OCI-LY1 (cell line): Measurements from ENCODE around the gene TNFSF9.

Experiments
- H2AFZ ChIP-seq: fragments of 200-600 bp; sonication (generic), shearing (Covaris generic); 2 replicates; pipeline ENCODE4 v1.6.0; 2014; ENCODE audit warnings: antibody characterized with exemption, mild to moderate bottlenecking, low read length
- H3F3A ChIP-seq: fragments of 200-600 bp; sonication (generic), shearing (Covaris generic); 2 replicates; pipeline ENCODE4 v1.6.0; 2014; ENCODE audit warnings: mild to moderate bottlenecking, antibody characterized with exemption, low read length, moderate library complexity; ENCODE audit not compliant: insufficient read depth
- H3K27ac ChIP-seq: fragments of 200-600 bp; sonication (generic); 2 replicates; pipeline ENCODE4 v1.5.1; 2014; ENCODE audit warnings: low read length, mixed run types, mild to moderate bottlenecking, low read depth; ENCODE audit not compliant: poor library complexity, severe bottlenecking
- H3K27me3 ChIP-seq: fragments of 200-600 bp; sonication (generic); 2 replicates; pipeline ENCODE4 v1.6.0; 2014; ENCODE audit warnings: antibody characterized with exemption, mild to moderate bottlenecking, low read length, moderate library complexity; ENCODE audit not compliant: insufficient read depth
- H3K36me3 ChIP-seq: fragments of 200-600 bp; sonication (generic); 2 replicates; pipeline ENCODE4 v1.6.1; 2014; ENCODE audit warnings: mild to moderate bottlenecking, antibody characterized with exemption, low read length, moderate library complexity, mixed read lengths; ENCODE audit not compliant: insufficient read depth
- H3K4me1 ChIP-seq: fragments of 200-600 bp; sonication (generic); 2 replicates; pipeline ENCODE4 v1.5.1; 2014; ENCODE audit warnings: mild to moderate bottlenecking, low read length, moderate library complexity; ENCODE audit not compliant: insufficient read depth, severe bottlenecking
- H3K4me2 ChIP-seq: fragments of 200-600 bp; sonication (generic), shearing (Covaris generic); 2 replicates; pipeline ENCODE4 v1.6.1; 2014; ENCODE audit warnings: low read length
- H3K4me3 ChIP-seq: fragments of 200-600 bp; sonication (generic); 2 replicates; pipeline ENCODE4 v1.5.1; 2014; ENCODE audit warnings: low read length, low read depth, mild to moderate bottlenecking, mixed read lengths; ENCODE audit not compliant: poor library complexity, severe bottlenecking
- H3K79me2 ChIP-seq: fragments of 200-600 bp; shearing (Covaris generic); 2 replicates; pipeline ENCODE4 v1.6.1; 2016; ENCODE audit warnings: mixed run types, low read length, mixed read lengths; ENCODE audit not compliant: insufficient read depth
- H3K9ac ChIP-seq: fragments of 200-600 bp; sonication (generic), shearing (Covaris generic); 2 replicates; pipeline ENCODE4 v1.6.1; 2014; ENCODE audit warnings: mild to moderate bottlenecking, low read length, mixed read lengths
- H3K9me2 ChIP-seq: fragments of 200-600 bp; sonication (generic), shearing (Covaris generic); 2 replicates; pipeline ENCODE4 v1.6.1; 2014; ENCODE audit warnings: low read depth, mild to moderate bottlenecking, low read length, mixed read lengths
- H3K9me3 ChIP-seq: fragments of 200-600 bp; shearing (Covaris generic); 2 replicates; pipeline ENCODE4 v1.6.1; 2014; ENCODE audit warnings: low read length, mixed read lengths
- H4K20me1 ChIP-seq: fragments of 200-600 bp; sonication (generic), shearing (Covaris generic); 2 replicates; pipeline ENCODE4 v1.6.0; 2016; ENCODE audit warnings: mild to moderate bottlenecking, low read length; ENCODE audit not compliant: insufficient read depth
- EZH2 ChIP-seq: fragments of 200-600 bp; sonication (generic), shearing (Covaris generic); IDR thresholded peaks from 2 replicates; pipeline ENCODE4 v1.8.0; 2017; ENCODE audit warnings: borderline replicate concordance, mixed run types, mild to moderate bottlenecking, antibody characterized with exemption, low read length, moderate library complexity, mixed read lengths
- TF ChIP-seq, protein P1 (sequence below): fragments of 200-600 bp; sonication (generic), shearing (Covaris generic); IDR thresholded peaks from 2 replicates; pipeline ENCODE4 v1.5.1; 2017; ENCODE audit warnings: mild to moderate bottlenecking, antibody characterized with exemption, low read length, moderate library complexity, mixed read lengths

The TNFSF9 gene

DNA sequence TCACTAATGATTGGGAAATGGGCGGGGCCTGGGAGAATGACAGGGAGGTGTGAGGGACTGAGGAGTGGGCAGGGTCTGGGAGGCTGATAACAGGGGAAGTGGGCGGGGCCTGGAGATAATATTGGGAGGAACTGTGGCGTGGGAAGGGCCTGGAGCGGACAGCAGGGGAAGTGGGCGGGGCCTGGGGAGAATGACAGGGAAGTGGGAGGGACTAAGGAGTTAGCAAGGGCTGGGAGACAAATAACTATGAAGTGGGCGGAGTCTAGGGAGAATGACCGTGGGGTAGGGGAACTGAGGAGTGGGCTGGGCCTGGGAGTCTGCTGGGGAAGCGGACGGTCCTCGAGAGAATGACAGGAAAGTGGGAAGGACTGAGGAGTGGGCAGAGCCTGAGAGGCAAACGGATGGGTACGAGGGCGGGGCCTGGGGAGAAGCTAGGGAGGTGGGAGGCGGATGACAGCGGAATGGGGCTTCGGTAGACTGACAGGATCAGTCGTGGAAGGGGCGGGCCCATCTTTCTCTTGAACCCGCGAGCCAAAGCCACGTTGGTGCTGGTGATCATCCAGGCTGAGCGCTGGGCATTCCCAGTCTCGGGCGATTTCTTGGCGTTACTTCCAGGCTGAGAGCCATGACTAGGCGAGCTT is 14.7 kb upstream of the TNFSF9 start:
- H3K4me2 ChIP-seq, result peak overlapping the region; percentile 72
- no peaks in the 10 kb centered on the region for H3K79me2 ChIP-seq
- peaks cover 43% of the 10 kb centered on the region for H3K4me1 ChIP-seq
- peak overlapping the region; percentile 85 for H3K9ac ChIP-seq
- TF ChIP-seq EZH2, result no peak
- no peaks in the 10 kb centered on the region for H4K20me1 ChIP-seq
- no peaks in the 10 kb centered on the region for H3K9me2 ChIP-seq
- no peak overlapping the region for H2AFZ ChIP-seq
- no peaks in the 10 kb centered on the region for H3K27me3 ChIP-seq
- H3K9me3 ChIP-seq, result no peaks in the 10 kb centered on the region
- H3K36me3 ChIP-seq, result no peaks in the 10 kb centered on the region
- H3F3A ChIP-seq, result peaks cover 13% of the 10 kb centered on the region
- H3K4me3 ChIP-seq, result peak overlapping the region; percentile 71
- peak overlapping the region; percentile 96 for H3K27ac ChIP-seq

DNA sequence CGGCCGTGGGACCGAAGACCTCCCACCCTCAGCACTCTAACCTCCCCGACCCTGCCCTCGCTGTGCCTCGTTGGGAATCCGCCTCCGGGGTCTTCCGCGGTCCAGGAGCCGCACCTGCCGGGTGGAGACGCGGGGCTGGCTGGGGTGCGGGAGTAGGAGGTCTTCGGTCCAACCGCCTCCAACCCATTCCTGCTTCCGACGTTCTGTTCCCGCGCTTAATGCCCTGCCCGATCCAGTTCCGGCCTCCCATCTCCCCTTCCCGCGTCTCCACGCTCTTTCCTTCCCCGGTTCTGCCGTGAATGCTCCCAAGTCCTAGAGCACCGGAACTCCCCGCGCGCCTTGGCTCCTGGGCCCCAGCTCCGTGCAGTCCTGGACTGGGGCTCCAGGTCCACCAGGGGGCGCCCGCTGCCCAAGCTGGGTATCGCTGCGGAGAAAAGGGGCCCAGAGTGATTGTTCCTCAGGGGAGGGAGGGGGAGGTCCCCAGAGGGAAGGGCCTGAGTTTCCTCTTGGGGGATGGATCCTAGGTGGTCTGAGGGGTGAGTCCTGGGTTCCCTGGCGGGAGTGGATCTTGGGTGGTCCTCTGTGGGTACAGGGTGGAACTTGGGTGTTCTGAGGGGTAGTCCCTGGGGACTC is 14.1 kb upstream of the TNFSF9 start:
- no peaks in the 10 kb centered on the region for H3K9me3 ChIP-seq
- H3K79me2 ChIP-seq, result no peaks in the 10 kb centered on the region
- peaks cover 13% of the 10 kb centered on the region for H3F3A ChIP-seq
- no peaks in the 10 kb centered on the region for H3K36me3 ChIP-seq
- H3K4me3 ChIP-seq, result peak overlapping the region; percentile 71
- H2AFZ ChIP-seq, result no peak overlapping the region
- no peak for TF ChIP-seq EZH2
- TF ChIP-seq, protein P1, sequence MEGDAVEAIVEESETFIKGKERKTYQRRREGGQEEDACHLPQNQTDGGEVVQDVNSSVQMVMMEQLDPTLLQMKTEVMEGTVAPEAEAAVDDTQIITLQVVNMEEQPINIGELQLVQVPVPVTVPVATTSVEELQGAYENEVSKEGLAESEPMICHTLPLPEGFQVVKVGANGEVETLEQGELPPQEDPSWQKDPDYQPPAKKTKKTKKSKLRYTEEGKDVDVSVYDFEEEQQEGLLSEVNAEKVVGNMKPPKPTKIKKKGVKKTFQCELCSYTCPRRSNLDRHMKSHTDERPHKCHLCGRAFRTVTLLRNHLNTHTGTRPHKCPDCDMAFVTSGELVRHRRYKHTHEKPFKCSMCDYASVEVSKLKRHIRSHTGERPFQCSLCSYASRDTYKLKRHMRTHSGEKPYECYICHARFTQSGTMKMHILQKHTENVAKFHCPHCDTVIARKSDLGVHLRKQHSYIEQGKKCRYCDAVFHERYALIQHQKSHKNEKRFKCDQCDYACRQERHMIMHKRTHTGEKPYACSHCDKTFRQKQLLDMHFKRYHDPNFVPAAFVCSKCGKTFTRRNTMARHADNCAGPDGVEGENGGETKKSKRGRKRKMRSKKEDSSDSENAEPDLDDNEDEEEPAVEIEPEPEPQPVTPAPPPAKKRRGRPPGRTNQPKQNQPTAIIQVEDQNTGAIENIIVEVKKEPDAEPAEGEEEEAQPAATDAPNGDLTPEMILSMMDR, result peak; percentile 99
- no peaks in the 10 kb centered on the region for H4K20me1 ChIP-seq
- no peaks in the 10 kb centered on the region for H3K9me2 ChIP-seq
- H3K4me2 ChIP-seq, result peak overlapping the region; percentile 72
- peak overlapping the region; percentile 96 for H3K27ac ChIP-seq
- H3K4me1 ChIP-seq, result peaks cover 46% of the 10 kb centered on the region
- peak overlapping the region; percentile 85 for H3K9ac ChIP-seq
- H3K27me3 ChIP-seq, result no peaks in the 10 kb centered on the region

DNA sequence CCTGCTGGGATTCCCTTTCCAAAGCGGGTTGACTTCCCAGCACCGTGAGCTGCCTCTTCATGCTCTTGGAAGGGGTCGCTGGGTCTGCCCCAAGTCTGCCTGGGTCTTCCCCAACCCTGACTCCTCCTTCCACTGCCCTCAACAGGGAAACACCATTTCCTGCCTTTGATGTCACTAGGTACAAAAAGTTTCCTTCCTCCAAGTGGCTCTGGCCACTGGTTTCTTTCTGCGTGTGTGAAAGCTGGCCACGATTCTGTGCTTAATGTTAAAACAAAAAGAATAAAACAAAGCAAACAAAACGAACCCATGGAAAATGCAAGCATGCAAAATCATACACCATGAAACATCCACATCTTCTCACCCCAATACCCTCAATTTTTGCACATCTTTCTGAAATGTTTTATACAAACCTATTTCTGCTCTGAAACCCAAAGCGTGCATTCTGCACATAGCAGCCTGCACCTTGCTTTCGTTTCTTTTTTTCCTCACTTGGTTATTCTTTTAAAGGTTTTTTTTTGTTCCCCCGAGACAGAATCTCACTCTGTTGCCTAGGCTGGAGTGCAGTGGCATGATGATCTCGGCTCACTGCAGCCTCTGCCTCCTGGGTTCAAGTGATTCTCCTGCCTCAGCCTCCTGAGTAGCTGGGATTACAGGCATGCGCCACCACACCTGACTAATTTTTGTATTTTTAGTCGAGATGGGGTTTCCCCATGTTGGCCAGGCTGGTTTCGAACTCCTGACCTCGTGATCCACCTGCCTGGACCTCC is 12.5 kb upstream of the TNFSF9 start:
- peak overlapping the region; percentile 96 for H3K27ac ChIP-seq
- peak overlapping the region; percentile 72 for H3K4me2 ChIP-seq

More for the DNA sequence above, 12.5 kb upstream of the TNFSF9 start:
- no peaks in the 10 kb centered on the region for H3K36me3 ChIP-seq
- TF ChIP-seq, protein P1, result no peak
- TF ChIP-seq EZH2, result no peak
- no peaks in the 10 kb centered on the region for H3K27me3 ChIP-seq
- H3K4me1 ChIP-seq, result peaks cover 60% of the 10 kb centered on the region
- no peak overlapping the region for H2AFZ ChIP-seq
- peak overlapping the region; percentile 85 for H3K9ac ChIP-seq
- H4K20me1 ChIP-seq, result no peaks in the 10 kb centered on the region
- H3K79me2 ChIP-seq, result no peaks in the 10 kb centered on the region
- no peaks in the 10 kb centered on the region for H3K9me2 ChIP-seq
- H3F3A ChIP-seq, result peaks cover 13% of the 10 kb centered on the region
- peak overlapping the region; percentile 71 for H3K4me3 ChIP-seq
- no peaks in the 10 kb centered on the region for H3K9me3 ChIP-seq
